Measurements from ENCODE around the gene NCOR1. TPM values are rescaled to one million over a fixed set of nuclear protein-coding genes. Genes with fewer than 3 reads are reported as not detected.
"Not testable (repeated sequence)": the region's sequence is repeated elsewhere in the genome, so short reads cannot be mapped to it uniquely, and the experiment has no call there.

The NCOR1 gene
- total RNA-seq = 137 TPM

- peak; percentile 71 to 93 (median 92) for DNase-seq (ENCODE audit: low read depth in 2 of 3, low spot score in 2 of 3)
Observed at GRCh38 chr17:16215273-16215964, at the start of gene NCOR1. NCOR1 (minus strand) TSS chr17:16215534; CDS start chr17:16194569, 20,965 bp downstream.

- DNase-seq (ENCODE audit: low read depth in 2 of 3, low spot score in 2 of 3) = no peak
Observed at GRCh38 chr17:16262201-16262600, 46.9 kb upstream of the NCOR1 start.

- no peak for DNase-seq (ENCODE audit: low read depth in 2 of 3, low spot score in 2 of 3)
Observed at GRCh38 chr17:16261049-16261448, 45.7 kb upstream of the NCOR1 start.

- DNase-seq (ENCODE audit: low read depth in 2 of 3, low spot score in 2 of 3) = no peak
Observed at GRCh38 chr17:16259926-16260325, 44.6 kb upstream of the NCOR1 start.

GRCh38 chr17:16258901-16259300 lies 43.6 kb upstream of the NCOR1 start:
- no peak for DNase-seq (ENCODE audit: low read depth in 2 of 3, low spot score in 2 of 3)

- no peak for DNase-seq (ENCODE audit: low read depth in 2 of 3, low spot score in 2 of 3)
Observed at GRCh38 chr17:16255481-16255921, 40.2 kb upstream of the NCOR1 start.

- no peak for DNase-seq (ENCODE audit: low read depth in 2 of 3, low spot score in 2 of 3)
Observed at GRCh38 chr17:16254773-16255400, 39.6 kb upstream of the NCOR1 start.

- no peak for DNase-seq (ENCODE audit: low read depth in 2 of 3, low spot score in 2 of 3)
Observed at GRCh38 chr17:16251556-16251955, 36.2 kb upstream of the NCOR1 start.

GRCh38 chr17:16251043-16251442 lies 35.7 kb upstream of the NCOR1 start:
- no peak for DNase-seq (ENCODE audit: low read depth in 2 of 3, low spot score in 2 of 3)

GRCh38 chr17:16250635-16251034 lies 35.3 kb upstream of the NCOR1 start:
- DNase-seq (ENCODE audit: low read depth in 2 of 3, low spot score in 2 of 3) = no peak

- no peak for DNase-seq (ENCODE audit: low read depth in 2 of 3, low spot score in 2 of 3)
Observed at GRCh38 chr17:16247586-16247984, 32.3 kb upstream of the NCOR1 start.

GRCh38 chr17:16243801-16244567 lies 28.6 kb upstream of the NCOR1 start:
- no peak for DNase-seq (ENCODE audit: low read depth in 2 of 3, low spot score in 2 of 3)

- no peak for DNase-seq (ENCODE audit: low read depth in 2 of 3, low spot score in 2 of 3)
Observed at GRCh38 chr17:16243385-16243784, 28.1 kb upstream of the NCOR1 start.

- DNase-seq (ENCODE audit: low read depth in 2 of 3, low spot score in 2 of 3) = no peak
Observed at GRCh38 chr17:16241906-16242399, 26.6 kb upstream of the NCOR1 start.

- no peak for DNase-seq (ENCODE audit: low read depth in 2 of 3, low spot score in 2 of 3)
Observed at GRCh38 chr17:16239931-16240330, 24.6 kb upstream of the NCOR1 start.

- no peak for DNase-seq (ENCODE audit: low read depth in 2 of 3, low spot score in 2 of 3)
Observed at GRCh38 chr17:16232391-16232790, 17.1 kb upstream of the NCOR1 start.

GRCh38 chr17:16229912-16230561 lies 14.7 kb upstream of the NCOR1 start:
- DNase-seq (ENCODE audit: low read depth in 2 of 3, low spot score in 2 of 3) = not testable (repeated sequence)

GRCh38 chr17:16222406-16222805 lies 7.1 kb upstream of the NCOR1 start:
- no peak for DNase-seq (ENCODE audit: low read depth in 2 of 3, low spot score in 2 of 3)

- peak; percentile 60 to 87 (median 82) for DNase-seq (ENCODE audit: low read depth in 2 of 3, low spot score in 2 of 3)
Observed at GRCh38 chr17:16217002-16217635, 1.8 kb upstream of the NCOR1 start, which contains the start of gene PIGL. PIGL (plus strand) TSS chr17:16217210; CDS start chr17:16217227, 17 bp downstream.

- not testable (repeated sequence) for DNase-seq (ENCODE audit: low read depth in 2 of 3, low spot score in 2 of 3)
Observed at GRCh38 chr17:16216341-16217001, 1.1 kb upstream of the NCOR1 start.
